Vagina (tissue), 2 donors: ENCODE results near the gene CHRM4.

Experiments used
- CTCF ChIP-seq, 3 experiments: fragments of 450-650 bp in 2 of 3; fragments of 200-600 bp in 1 of 3; sonication (generic) in 1 of 3; IDR thresholded peaks; one replicate each; pipeline ENCODE4 v1.5.1; 2017 to 2019; ENCODE audit warnings: antibody characterized with exemption in 3 of 3, mild to moderate bottlenecking in 2 of 3, moderate library complexity in 2 of 3
- POLR2A ChIP-seq, 2 donors: fragments of 450-650 bp; IDR thresholded peaks; one replicate each; pipeline ENCODE4 v1.6.1; 2017; ENCODE audit warnings: antibody characterized with exemption in 2 of 2, mild to moderate bottlenecking in 2 of 2, moderate library complexity in 2 of 2
- POLR2AphosphoS5 ChIP-seq, 2 donors: sonication (generic); formaldehyde crosslinking; IDR thresholded peaks; one replicate each; pipeline ENCODE4 v1.9.0; 2017; ENCODE audit warnings: antibody characterized with exemption in 2 of 2, mild to moderate bottlenecking in 2 of 2, low read depth in 1 of 2; ENCODE audit not compliant: insufficient read depth in 1 of 2

- TF ChIP-seq CTCF (IDR thresholded peaks at IDR 0.05) (no peak), POLR2A (IDR thresholded peaks at IDR 0.05) (no peak), POLR2AphosphoS5 (IDR thresholded peaks at IDR 0.05; ENCODE audit: insufficient read depth in 1 of 2, low read depth in 1 of 2) (no peak)
Measured at GRCh38 chr11:46388619-46389449, 2.7 kb downstream of the CHRM4 start.
